GM12878 (cell line): ENCODE results near the gene NRG3. TPM values are rescaled to one million over a fixed set of nuclear protein-coding genes. Genes with fewer than 3 reads are reported as not detected.

Source experiments
- ATAC-seq: fragments of 200-7000 bp; cut with Tn5 transposase; 3 replicates; pipeline ENCODE4 v1.9.1; 2020; ENCODE audit warnings: mild to moderate bottlenecking, moderate library complexity
- BruUV-seq: library from RNA; stranded (reverse); fragments of 400-500 nt; replicated peaks from 2 replicates; lab custom pipeline; 2021; lab: Mats Ljungman, UMichigan
- CTCF ChIA-PET: fragments of 300-600 bp; sonication (Branson Sonifier 250); formaldehyde crosslinking; extraction: SDS; loops from one replicate; lab custom pipeline; 2021; ENCODE audit warnings: inconsistent platforms; lab: Yijun Ruan, JAX
- POLR2A ChIA-PET: fragments of 350-600 bp; formaldehyde crosslinking; extraction: SDS; loops from one replicate; lab custom pipeline; 2021; ENCODE audit warnings: inconsistent platforms; lab: Charles Lee
- RAD21 ChIA-PET: fragments of 300-600 bp; sonication (Branson Sonifier 250); formaldehyde crosslinking; loops from one replicate; lab custom pipeline; 2023; ENCODE audit warnings: antibody characterized with exemption; ENCODE audit not compliant: unreplicated experiment; lab: Charles Lee
- SMC1A ChIA-PET: fragments of 300-600 bp; sonication (Branson Sonifier 250); formaldehyde crosslinking; loops from one replicate; lab custom pipeline; 2023; ENCODE audit not compliant: unreplicated experiment, uncharacterized antibody; lab: Charles Lee
- DNase-seq: peaks from one replicate; pipeline ENCODE4 v3.0.0-alpha.2; 2011; ENCODE audit warnings: low read depth, low spot score
- FAIRE-seq: peaks from 3 replicates; lab custom pipeline; 2011; peaks lifted over from hg19 to GRCh38; lab: Jason Lieb, UNC
- H2AFZ ChIP-seq: 2 replicates; pipeline ENCODE4 v1.6.0; 2011; ENCODE audit warnings: low read depth, low read length, control low read depth; ENCODE audit not compliant: control insufficient read depth
- H3K27ac ChIP-seq: 2 replicates; pipeline ENCODE4 v1.5.1; 2011; ENCODE audit warnings: control low read depth; ENCODE audit not compliant: control insufficient read depth, insufficient read depth
- H3K27me3 ChIP-seq, 2 experiments: replicated peaks in 1 of 2; 2 replicates each; pipeline versions ENCODE4 v1.6.0 to v1.6.1; 2011; ENCODE audit warnings: low read length in 1 of 2; ENCODE audit not compliant: control insufficient read depth in 2 of 2, insufficient read depth in 2 of 2
- H3K36me3 ChIP-seq, 2 experiments: 2 replicates each; pipeline ENCODE4 v1.5.1; 2011; ENCODE audit warnings: low read length in 1 of 2; ENCODE audit not compliant: control insufficient read depth in 2 of 2, insufficient read depth in 2 of 2
- H3K4me1 ChIP-seq: 2 replicates; pipeline ENCODE4 v1.6.1; 2011; ENCODE audit warnings: mild to moderate bottlenecking, low read length, moderate library complexity, mixed read lengths; ENCODE audit not compliant: control insufficient read depth, insufficient read depth
- H3K4me2 ChIP-seq: 2 replicates; pipeline ENCODE4 v1.6.0; 2011; ENCODE audit warnings: control low read depth; ENCODE audit not compliant: control insufficient read depth, insufficient read depth
- H3K4me3 ChIP-seq: fragments of 200-600 bp; sonication (generic); 2 replicates; pipeline ENCODE4 v1.5.1; 2016
- H3K79me2 ChIP-seq: 2 replicates; pipeline ENCODE4 v1.6.0; 2011; ENCODE audit warnings: low read length; ENCODE audit not compliant: control insufficient read depth, insufficient read depth
- H3K9ac ChIP-seq: 2 replicates; pipeline ENCODE4 v1.8.0; 2011; ENCODE audit warnings: low read length, control low read depth, mixed read lengths; ENCODE audit not compliant: control insufficient read depth, insufficient read depth
- H3K9me3 ChIP-seq: replicated peaks from 3 replicates; pipeline ENCODE4 v1.5.1; 2011; ENCODE audit warnings: mild to moderate bottlenecking, low read length; ENCODE audit not compliant: control insufficient read depth, insufficient read depth
- H4K20me1 ChIP-seq: 2 replicates; pipeline ENCODE4 v1.6.0; 2011; ENCODE audit not compliant: control insufficient read depth, insufficient read depth
- CHD1 ChIP-seq: IDR thresholded peaks from 2 replicates; pipeline ENCODE4 v1.6.1; 2012; ENCODE audit warnings: low read depth, low read length, improper control_type of control experiment
- CREB1 ChIP-seq: IDR thresholded peaks from 2 replicates; pipeline ENCODE4 v1.6.1; 2012; ENCODE audit warnings: low read depth, mild to moderate bottlenecking, inconsistent platforms
- DPF2 ChIP-seq: fragments of 450-650 bp; IDR thresholded peaks from 2 replicates; pipeline ENCODE4 v1.6.1; 2017; ENCODE audit warnings: mild to moderate bottlenecking
- EP300 ChIP-seq, 2 experiments: fragments of 150-350 bp in 1 of 2; IDR thresholded peaks; 2 replicates each; pipeline ENCODE4 v1.6.1; 2011 to 2012; ENCODE audit warnings: low read depth in 2 of 2, low read length in 2 of 2, borderline replicate concordance in 1 of 2, improper control_type of control experiment in 1 of 2, inconsistent platforms in 1 of 2; ENCODE audit not compliant: control insufficient read depth in 1 of 2
- ESRRA ChIP-seq: IDR thresholded peaks from 2 replicates; pipeline ENCODE4 v1.6.1; 2012; ENCODE audit warnings: mild to moderate bottlenecking, low read length, improper control_type of control experiment
- FOS ChIP-seq: IDR thresholded peaks from 3 replicates; pipeline ENCODE4 v1.6.1; 2011; ENCODE audit warnings: borderline replicate concordance; ENCODE audit not compliant: insufficient read length; ENCODE audit errors: extremely low read depth
- JUNB ChIP-seq: IDR thresholded peaks from 2 replicates; pipeline ENCODE4 v1.6.1; 2016; ENCODE audit warnings: antibody characterized with exemption, mild to moderate bottlenecking
- PML ChIP-seq: IDR thresholded peaks from 2 replicates; pipeline ENCODE4 v1.6.1; 2012; ENCODE audit warnings: low read length, inconsistent platforms
- PRDM15 ChIP-seq: fragments of 450-650 bp; formaldehyde crosslinking; IDR thresholded peaks from 2 replicates; pipeline ENCODE4 v1.4.0; 2020; ENCODE audit warnings: mild to moderate bottlenecking, moderate library complexity
- RUNX3 ChIP-seq: IDR thresholded peaks from 2 replicates; pipeline ENCODE4 v1.6.1; 2012; ENCODE audit warnings: low read length, inconsistent platforms
- TBL1XR1 ChIP-seq: IDR thresholded peaks from 2 replicates; pipeline ENCODE4 v1.6.1; 2012; ENCODE audit warnings: low read depth, low read length, improper control_type of control experiment
- TCF7 ChIP-seq: IDR thresholded peaks from 2 replicates; pipeline ENCODE4 v1.6.1; 2014; ENCODE audit warnings: antibody characterized with exemption, borderline replicate concordance
- ZNF24 ChIP-seq: fragments of 450-650 bp; IDR thresholded peaks from 2 replicates; pipeline ENCODE4 v1.6.1; 2017; ENCODE audit warnings: antibody characterized with exemption, mild to moderate bottlenecking
- WGBS: methylation state at CpG from one replicate; pipeline ENCODE4 v1.1.6; 2016; ENCODE audit warnings: low lambda C conversion rate; ENCODE audit not compliant: insufficient replicate concordance, insufficient coverage; ENCODE audit errors: missing lambda C conversion rate; 5-methylcytosine and 5-hydroxymethylcytosine counted together
- in situ Hi-C: fragments of 300-500 bp; cut with MboI; formaldehyde crosslinking; loops from 9 replicates; pipeline ENCODE4 v1.14.3; 2018; ENCODE audit warnings: mixed read lengths
- intact Hi-C: fragments of 100-400 bp; cut with micrococcal nuclease; formaldehyde crosslinking; loops from one replicate; pipeline ENCODE4 v1.14.2; 2022; ENCODE audit not compliant: unreplicated experiment
- polyA plus RNA-seq, 11 experiments: library from polyadenylated mRNA; depleted of rRNA in 4 of 11; unstranded in 6 of 11; stranded (reverse) in 5 of 11; fragments of >200 nt; fragmentation: Nextera tagmentation in 4 of 11; fragmentation: Illumina TruSeq in 1 of 11; extraction: Ambion mirVana in 4 of 11; extraction: Trizol in 1 of 11; gene quantifications; 1 replicate in 1 of 11; 2 replicates in 10 of 11; pipeline versions ENCODE4 v1.2.1 to v1.2.3, GENCODE V29; 2011 to 2016; ENCODE audit warnings: inconsistent platforms in 2 of 11, missing spikeins in 2 of 11, low read depth in 1 of 11
- total RNA-seq, 4 experiments: library from RNA; depleted of rRNA in 3 of 4; stranded (reverse); fragments of >200 nt in 3 of 4; fragmentation: Illumina TruSeq in 1 of 4; extraction: Trizol in 1 of 4; gene quantifications; 2 replicates each; pipeline versions ENCODE4 v1.2.1 to v1.2.3, GENCODE V29; 2013 to 2021

NRG3 gene
- total and polyA plus RNA-seq, 10 of the 15 experiments (the other 5 are each of a cell fraction or from before 2014, with no cell fraction given) = 0.03 to 0.41 (median 0.17) TPM; not detected in 3

DNA sequence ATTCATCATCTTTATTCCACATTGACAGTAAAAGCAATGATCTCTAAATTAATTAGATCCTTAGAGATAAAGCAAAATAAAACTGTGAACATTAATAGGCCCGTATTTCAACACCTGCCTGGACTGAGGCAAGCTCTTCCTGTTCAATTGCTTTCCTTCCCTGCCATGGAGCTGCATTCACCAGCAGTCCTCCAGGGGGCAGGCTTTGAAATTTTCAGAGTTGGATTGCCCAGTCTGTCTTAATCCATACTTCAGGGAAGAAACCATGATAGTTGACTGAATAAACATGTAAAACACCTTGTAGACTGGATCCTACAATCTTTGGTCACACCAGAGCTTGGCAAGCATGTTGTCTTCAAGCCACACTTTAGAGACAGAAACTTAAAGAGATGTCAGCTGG lies 936.6 kb downstream of the NRG3 start (continued):
- no peak for TF ChIP-seq PML
- TF ChIP-seq CREB1 = no peak
- TF ChIP-seq ZNF24 = no peak
- TF ChIP-seq, all 136 proteins: peak for 3

DNA sequence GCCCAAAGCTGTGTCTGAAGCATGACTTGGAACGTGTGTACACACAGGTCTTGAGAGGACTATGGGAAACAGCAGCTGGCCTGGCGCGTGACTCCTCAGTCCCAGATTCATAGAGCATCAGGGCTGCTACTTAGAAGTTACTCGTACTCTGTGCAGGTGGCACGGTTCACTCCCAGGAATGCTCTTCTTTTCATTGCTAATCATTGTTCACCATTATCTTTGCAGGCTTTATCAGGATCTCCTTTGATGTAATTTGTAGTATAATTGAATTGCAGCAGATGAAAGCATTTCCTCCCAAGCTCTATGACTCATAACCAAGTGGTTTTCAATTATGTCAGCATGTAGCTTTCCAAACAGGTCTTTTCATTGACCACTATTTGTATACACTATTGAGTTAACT lies 938.9 kb downstream of the NRG3 start:
- no peak for DNase-seq
- Histone ChIP-seq H3K4me2 (no peak overlapping the region), H4K20me1 (no peaks in the 10 kb centered on the region), H3K4me1 (no peaks in the 10 kb centered on the region), H3K4me3 (no peak overlapping the region), H2AFZ (no peak overlapping the region; the same call in 1 of the 2 replicates), H3K27me3 (no peaks in the 10 kb centered on the region), H3K27ac (no peak overlapping the region), H3K9ac (no peak overlapping the region), H3K9me3 (no peaks in the 10 kb centered on the region; the same call in 2 of the 3 replicates), H3K79me2 (no peaks in the 10 kb centered on the region), H3K36me3 (no peaks in the 10 kb centered on the region)
- intact Hi-C loops (loop anchor here (5.0 to 10.0 kb wide), 3 partner anchors 53 to 1181 kb away; no protein-coding TSS in a partner anchor), in situ Hi-C loops (loop anchor here (5.0 kb wide), 1 partner anchor 1058 kb away; no protein-coding TSS in a partner anchor)
- ChIA-PET POLR2A (no interaction called here), SMC1A (interaction anchor here (0.6 to 2.0 kb wide), 6 partner anchors 12 to 163 kb away, joined by 3 to 5 read pairs (median 4); no protein-coding TSS in a partner anchor), CTCF (interaction anchor here (0.9 to 1.6 kb wide), 3 partner anchors 12 to 156 kb away, joined by 3 to 5 read pairs (median 4); no protein-coding TSS in a partner anchor), RAD21 (interaction anchor here (1.3 kb wide), 1 partner anchor 100 kb away, joined by 4 read pairs; no protein-coding TSS in a partner anchor)
- FAIRE-seq = no peak
- TF ChIP-seq DPF2 (no peak), TCF7 (peak; percentile 59; the same call in 1 of the 2 replicates), EP300 (IDR thresholded peaks at IDR 0.05; ENCODE audit: borderline replicate concordance in 1 of 2, control insufficient read depth in 1 of 2, low read depth in 2 of 2, low read length in 2 of 2) (no peak), TBL1XR1 (no peak), RUNX3 (peak; percentile 64; the same call in 1 of the 2 replicates), ESRRA (no peak), CHD1 (no peak), FOS (no peak), PRDM15 (CRISPR knock-in tag) (no peak), JUNB (peak; percentile 31; the same call in 1 of the 2 replicates)
- 36% methylated on average over 5 of the region's 5 CpGs for WGBS
- no TSS peak for BruUV-seq
- ATAC-seq = peak; percentile 82
